GM10266 (cell line): Measurements from ENCODE around the gene BRCA1.
"Not testable (repeated sequence)": the region's sequence is repeated elsewhere in the genome, so short reads cannot be mapped to it uniquely, and the experiment has no call there.

Source experiments
- DNase-seq: peaks from one replicate; pipeline ENCODE4 v3.0.0; 2012; ENCODE audit errors: extremely low spot score
- TF ChIP-seq, protein P1 (sequence below): IDR thresholded peaks from 2 replicates; pipeline ENCODE4 v1.5.1; 2012; ENCODE audit warnings: mild to moderate bottlenecking, low read depth; ENCODE audit not compliant: control insufficient read depth, insufficient read depth; ENCODE audit errors: missing control alignments

The BRCA1 gene

DNA sequence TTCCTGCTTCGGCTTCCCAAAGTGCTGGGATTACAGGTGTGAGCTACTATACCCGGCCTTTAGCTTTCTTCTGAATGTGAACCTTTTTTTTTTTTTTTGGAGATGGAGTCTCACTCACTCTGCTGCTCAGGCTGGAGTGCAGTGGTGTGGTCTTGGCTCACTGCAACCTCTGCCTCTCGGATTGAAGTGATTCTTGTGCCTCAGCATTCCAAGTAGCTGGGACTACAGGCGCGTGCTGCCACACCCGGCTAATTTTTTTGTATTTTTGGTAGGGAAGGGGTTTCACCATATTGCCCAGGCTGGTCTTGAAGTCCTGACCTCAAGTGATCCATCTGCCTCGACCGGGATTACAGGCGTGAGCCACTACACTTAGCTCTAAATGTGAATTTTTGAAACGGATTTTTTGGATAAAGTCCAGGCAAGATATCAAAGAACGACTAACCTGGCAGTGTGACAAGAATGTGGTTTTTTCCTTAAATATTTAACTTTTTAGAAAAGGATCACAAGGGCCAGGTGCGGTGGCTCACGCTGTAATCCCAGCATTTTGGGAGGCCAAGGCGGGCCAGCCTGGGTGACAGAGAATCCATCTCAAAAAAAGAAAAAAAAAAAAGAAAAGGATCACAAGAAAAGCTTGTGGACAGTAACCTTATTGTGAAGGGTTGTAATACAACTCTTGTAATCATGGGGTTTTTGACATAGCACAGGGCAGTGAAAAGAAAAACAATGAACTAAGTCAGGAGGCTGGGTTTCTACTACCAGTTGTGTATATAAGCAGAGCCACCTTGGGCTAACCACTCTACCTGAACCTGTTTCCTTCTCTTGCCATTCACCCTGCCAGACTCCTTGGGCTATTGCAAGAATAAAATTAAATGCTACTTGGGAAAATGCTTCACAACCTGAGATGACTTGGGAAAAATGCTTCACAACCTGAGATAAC lies 6.2 kb downstream of the BRCA1 start:
- TF ChIP-seq, protein P1, sequence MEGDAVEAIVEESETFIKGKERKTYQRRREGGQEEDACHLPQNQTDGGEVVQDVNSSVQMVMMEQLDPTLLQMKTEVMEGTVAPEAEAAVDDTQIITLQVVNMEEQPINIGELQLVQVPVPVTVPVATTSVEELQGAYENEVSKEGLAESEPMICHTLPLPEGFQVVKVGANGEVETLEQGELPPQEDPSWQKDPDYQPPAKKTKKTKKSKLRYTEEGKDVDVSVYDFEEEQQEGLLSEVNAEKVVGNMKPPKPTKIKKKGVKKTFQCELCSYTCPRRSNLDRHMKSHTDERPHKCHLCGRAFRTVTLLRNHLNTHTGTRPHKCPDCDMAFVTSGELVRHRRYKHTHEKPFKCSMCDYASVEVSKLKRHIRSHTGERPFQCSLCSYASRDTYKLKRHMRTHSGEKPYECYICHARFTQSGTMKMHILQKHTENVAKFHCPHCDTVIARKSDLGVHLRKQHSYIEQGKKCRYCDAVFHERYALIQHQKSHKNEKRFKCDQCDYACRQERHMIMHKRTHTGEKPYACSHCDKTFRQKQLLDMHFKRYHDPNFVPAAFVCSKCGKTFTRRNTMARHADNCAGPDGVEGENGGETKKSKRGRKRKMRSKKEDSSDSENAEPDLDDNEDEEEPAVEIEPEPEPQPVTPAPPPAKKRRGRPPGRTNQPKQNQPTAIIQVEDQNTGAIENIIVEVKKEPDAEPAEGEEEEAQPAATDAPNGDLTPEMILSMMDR, result no peak
- no peak for DNase-seq

- TF ChIP-seq, protein P1, result no peak
These were observed 11.0 kb downstream of the BRCA1 start for GRCh38 chr17:43114151-43114552.

DNA sequence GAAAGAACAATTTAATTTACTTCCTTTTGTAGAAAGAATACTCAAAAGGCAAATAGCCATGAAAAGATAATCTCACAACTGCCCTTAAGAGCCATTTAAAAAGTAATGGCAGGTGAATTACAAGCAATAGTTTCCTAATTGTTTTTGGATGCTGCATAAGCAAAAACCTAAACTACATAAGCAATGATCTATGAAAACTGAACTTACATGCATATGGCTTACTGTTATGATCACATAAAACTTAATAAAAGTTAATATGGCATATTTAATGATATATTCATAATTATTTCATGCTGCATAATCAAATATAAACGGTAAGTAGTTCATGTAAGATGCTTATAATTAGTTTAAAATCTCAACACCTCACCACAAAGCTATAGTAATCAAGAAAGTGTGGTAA lies 18.6 kb downstream of the BRCA1 start:
- DNase-seq, result no peak
- TF ChIP-seq, protein P1, result no peak

More at GRCh38 chr17:43114151-43114552, 11.0 kb downstream of the BRCA1 start:
- no peak for DNase-seq

DNA sequence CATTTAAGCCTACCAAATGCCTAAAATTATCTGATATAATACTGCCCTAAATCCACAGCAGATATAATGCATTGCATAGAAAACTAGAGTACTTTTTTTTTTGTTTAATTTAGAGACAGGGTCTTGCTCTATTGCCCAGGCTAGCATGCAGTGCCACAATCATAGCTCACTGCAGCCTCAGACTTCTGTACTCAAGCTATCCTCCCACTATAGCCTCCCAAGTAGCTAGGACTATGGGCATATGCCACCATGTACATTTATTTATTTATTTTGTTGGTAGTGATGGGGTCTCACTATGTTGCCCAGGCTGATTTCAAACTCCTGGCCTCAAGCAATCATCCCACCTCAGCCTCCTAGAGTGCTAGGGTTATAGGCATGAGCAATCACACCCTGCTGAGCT lies 20.0 kb downstream of the BRCA1 start:
- TF ChIP-seq, protein P1, result no peak
- no peak for DNase-seq

DNA sequence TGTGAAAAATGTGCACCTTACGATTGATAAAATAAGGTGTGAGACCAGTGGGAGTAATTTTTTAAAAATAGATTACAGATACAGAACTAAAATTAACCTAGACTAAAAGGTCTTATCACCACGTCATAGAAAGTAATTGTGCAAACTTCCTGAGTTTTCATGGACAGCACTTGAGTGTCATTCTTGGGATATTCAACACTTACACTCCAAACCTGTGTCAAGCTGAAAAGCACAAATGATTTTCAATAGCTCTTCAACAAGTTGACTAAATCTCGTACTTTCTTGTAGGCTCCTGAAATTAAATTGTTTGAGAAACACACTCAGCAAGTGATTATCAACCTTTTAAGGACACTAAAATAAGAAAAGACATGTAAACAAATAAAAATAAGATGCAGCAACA lies 20.5 kb downstream of the BRCA1 start:
- TF ChIP-seq, protein P1, result no peak
- DNase-seq, result no peak

GRCh38 chr17:43095364-43095763 lies 29.8 kb downstream of the BRCA1 start:
- not testable (repeated sequence) for DNase-seq

GRCh38 chr17:43094129-43094835 lies 30.9 kb downstream of the BRCA1 start:
- TF ChIP-seq, protein P1, result no peak
- DNase-seq, result no peak
